Measurements from ENCODE around the gene DDX10. TPM values are rescaled to one million over a fixed set of nuclear protein-coding genes. Genes with fewer than 3 reads are reported as not detected.

Gene DDX10
- total RNA-seq, 2 donors from 2014 or later, result 15.7 to 17.1 TPM

DNA sequence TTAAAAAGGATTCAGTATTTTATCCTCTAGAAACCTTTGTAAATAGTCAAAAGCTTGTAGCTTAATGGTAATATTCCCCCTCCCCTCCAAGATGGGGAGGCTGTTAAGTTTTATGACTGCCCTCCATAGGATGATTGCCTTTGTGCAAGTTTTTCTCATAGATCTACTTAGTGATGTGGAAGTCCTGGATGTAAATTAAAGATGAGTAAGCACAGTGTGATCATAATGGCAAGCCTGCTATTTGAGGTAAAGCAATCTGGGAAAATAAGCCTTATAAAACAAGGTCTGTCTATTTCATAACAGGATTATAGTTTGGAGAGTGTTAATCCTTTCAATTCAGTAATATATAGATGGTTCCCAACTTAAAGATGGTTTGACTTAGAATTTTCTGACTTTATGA, 216.3 kb downstream of the DDX10 start:
- ATAC-seq (no peak), DNase-seq (no peak)
- intact Hi-C loops (cut with DNase I, micrococcal nuclease), result no loop called here

DNA sequence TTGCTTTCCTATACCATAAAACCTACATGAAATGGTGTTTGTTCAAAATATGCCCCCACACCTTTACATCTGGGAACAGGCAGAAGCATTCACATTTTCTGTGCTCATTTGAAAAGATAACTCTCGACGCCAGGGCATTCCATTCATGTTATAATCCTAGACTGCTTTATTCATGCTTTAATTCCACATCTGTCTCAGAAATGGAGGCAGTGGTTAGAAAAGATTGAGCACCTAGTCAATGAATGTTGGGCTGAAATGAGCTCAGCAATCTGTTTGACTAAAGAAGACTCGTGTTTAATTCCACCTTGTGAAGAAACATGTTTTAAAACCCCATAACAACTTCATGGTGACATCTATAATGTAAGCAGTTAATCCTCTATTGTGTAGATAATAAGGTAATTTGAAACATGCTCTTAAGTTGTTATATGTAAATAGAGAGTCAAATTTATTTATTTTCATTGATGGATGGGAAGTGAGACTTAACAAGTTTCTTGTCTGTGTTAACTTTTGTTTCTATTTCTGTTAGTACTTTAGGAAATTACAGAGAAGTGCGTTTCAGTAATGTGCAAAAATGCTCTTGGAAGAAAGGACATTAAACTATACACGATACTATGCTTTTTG, 217.5 kb downstream of the DDX10 start:
- ATAC-seq, result no peak
- no peak for DNase-seq
- intact Hi-C loops (cut with DNase I, micrococcal nuclease), result no loop called here

DNA sequence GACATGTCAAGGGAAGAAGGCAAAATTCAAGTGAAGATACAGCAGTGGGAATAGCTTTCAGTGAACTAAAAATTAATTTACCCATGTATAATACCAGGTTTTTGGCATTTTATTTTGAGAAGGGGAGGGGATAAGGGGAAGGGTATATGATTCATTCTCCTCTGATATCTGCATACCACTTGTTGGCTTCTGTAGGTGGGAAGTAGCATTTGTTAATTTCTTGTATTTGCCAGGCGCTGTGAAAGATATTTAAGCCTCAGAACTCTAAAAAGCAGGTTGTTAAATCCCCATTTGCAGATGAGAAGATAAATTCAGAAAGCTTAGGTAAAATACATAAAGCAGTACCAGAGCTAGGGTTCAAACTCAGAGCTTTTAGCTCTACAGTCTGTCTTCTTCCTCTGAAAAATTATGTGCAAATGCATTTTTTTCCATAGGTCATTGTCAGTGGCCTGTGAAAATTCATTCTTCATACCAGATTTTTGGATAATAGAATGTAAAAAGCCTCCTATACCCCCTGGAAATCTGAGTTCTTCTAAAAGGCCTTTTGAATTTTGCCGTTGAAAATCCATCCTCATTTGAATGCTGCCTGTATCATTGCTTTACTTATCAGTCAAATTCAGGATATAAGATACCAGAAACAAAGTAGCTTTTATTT, 221.3 kb downstream of the DDX10 start:
- intact Hi-C loops (cut with DNase I, micrococcal nuclease), result no loop called here
- no peak for ATAC-seq
- no peak for DNase-seq

DNA sequence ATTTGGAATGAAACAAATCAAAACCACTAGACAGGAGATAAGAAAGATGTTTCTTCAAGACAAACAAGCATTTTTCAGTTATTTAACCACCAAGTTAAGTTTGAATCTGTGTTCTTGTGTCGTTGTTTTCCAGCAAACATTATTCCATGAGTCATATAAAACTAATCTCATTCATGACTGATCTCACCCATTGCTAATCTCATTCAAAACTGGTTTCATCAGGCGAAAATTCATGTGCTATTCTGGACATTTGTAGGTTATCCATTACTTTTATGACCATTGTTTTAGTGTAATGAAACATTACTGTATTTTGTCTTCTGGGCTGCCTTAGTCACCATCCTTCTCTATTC, 221.8 kb downstream of the DDX10 start:
- intact Hi-C loops (cut with DNase I, micrococcal nuclease), result no loop called here
- no peak for ATAC-seq
- no peak for DNase-seq

DNA sequence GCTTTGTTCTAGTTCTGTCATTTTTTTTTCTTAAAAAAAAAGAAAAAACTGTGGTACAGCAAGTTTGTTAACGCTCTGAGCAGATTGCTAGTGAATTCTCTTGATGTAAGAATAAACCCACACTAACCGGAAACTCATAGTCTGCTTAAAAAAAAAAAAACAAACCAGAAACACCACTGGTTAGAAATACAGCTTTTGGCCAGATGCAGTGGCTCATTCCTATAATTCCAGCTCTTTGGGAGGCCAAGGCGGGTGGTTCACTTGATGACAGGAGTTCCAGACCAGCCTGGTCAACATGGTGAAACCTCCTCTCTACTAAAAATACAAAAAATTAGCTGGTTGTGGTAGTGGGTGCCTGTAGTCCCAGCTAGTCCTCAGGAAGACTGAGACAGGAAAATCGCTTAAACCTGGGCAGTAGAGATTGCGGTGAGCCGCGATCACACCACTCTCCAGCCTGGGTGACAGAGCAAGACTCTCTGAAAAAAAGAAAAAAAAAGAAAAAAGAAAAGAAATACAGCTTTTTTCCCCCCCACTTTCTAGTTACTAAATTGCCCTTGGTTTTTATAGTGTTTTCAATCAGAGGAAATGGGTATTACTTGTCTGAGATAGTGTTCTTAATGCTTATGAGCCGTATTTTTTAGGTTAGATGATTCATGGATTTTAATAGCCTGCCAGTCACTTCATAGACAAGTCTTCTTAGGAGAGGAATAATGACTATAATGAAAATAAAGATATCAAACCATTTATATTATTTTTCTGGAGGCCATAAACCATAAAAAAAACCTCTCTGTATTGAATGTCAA, 222.8 kb downstream of the DDX10 start:
- no peak for DNase-seq
- no peak for ATAC-seq
- intact Hi-C loops (cut with DNase I, micrococcal nuclease), result no loop called here

DNA sequence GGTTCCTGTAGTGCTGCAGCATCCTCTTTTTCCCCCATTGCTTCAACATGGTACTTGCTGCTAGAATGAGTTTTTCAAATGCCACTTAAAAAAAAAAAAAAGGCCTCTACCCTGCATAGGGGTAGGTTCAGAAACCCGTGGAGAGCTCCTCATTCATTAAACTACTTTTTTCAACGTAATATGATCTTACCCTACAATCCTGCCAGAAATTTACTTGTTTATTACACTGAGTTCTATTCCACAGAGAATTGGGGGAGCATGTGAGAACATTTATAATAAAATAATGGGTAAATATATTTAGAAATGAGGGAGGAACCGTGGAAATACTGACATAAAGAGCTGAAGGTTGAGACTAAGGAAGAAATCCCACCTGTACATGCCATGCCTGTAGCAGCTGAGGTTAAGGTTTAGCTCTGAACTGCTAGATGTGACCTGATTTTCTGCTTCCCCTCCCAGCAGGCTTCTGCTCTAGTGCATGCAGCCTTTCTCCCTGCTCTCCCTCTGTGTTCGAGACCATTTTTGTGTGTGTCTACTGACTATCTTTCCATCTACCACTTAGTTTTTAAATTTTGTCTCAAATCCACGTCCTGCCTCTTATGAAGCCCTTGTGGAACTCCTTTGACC, 225.7 kb downstream of the DDX10 start:
- DNase-seq (no peak), ATAC-seq (no peak)
- intact Hi-C loops (cut with DNase I, micrococcal nuclease), result no loop called here

DNA sequence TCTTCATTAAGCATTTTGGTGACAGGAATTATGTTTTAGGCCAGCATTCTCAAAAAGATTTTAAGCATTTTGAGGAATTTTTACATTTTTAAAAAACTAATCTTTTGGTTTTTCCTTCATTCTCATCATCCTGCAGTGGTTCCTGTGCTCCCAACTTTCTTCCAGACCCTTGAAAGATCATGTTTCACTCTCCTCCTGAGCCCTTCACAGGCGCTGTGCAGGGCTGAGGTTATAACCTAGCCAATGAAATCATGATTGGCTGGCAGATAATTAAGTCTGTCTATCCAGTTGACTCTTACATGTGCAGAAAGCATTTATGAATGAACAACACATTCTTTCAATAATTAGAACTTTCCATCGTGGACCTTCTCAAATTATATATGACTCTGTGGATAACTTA, 226.3 kb downstream of the DDX10 start:
- intact Hi-C loops (cut with DNase I, micrococcal nuclease), result no loop called here
- DNase-seq, result no peak
- no peak for ATAC-seq

DNA sequence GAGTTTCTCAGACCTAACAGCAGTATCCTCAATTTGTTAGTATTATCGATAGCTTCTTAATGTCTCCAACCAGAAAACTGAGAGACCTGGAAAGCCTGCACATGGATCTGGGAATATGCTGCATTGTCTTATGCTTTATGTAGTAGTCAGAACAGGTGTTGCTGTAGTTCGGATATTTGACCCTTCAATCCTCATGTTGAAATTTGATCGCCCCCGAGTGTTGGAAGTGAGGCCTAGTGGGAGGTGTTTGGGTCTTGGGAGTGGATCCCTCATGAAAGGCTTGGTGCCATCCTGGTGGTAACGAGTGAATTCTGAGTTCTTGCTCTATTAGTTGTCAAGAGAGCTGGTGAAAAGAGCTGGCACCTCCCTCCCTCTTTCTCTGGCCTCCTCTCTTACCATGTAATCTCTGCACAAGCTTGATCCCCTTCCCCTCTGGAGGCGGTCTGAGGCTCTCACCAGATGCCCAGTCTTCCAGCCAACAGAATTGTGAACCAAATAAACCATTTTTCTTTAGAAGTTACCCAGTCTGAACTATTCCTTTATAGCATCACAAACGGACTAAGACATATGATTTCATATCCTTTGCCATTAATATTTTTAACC, 227.1 kb downstream of the DDX10 start:
- no peak for ATAC-seq
- DNase-seq, result no peak

DNA sequence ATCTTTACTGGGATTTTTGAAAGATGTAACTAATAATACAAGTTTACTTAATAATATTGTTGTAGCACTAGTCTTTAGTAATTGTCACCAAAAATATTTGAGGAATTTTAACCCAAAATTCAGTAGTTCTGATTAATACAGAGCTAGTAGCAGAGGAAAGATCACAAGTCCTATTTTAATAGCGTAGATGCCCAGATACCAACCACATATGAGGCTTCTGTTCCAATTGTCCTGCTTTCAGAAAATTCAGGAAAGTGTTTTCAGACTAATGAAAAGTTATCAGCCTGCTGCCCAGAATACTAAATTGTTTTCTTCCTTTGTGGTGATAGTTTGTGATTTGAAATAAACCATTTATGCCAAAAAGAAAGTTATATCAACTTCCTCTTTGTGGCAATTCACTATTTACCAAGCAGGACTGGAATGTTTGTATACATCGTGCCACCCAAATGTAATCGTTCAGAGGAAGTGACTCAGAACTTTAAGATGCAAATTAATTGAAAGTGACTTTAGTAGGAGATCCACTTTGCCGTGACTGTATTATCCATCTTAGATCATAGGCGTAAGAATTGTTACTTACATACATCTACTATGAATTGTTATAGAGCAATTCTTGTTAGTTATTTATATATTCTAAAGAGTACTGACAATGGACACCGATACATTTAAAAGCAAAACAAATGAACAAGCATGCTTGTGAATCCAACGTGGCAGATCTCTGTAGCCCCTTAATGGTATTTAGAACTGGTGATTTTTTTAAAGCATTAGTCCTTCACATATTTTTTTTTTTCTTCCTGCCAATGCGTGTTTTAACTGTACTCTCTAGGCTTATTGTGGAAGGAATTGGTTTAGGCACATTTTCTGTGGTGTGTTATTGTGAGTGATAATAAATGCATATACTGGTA, 231.0 kb downstream of the DDX10 start:
- DNase-seq (no peak), ATAC-seq (no peak)
- intact Hi-C loops (cut with DNase I, micrococcal nuclease), result no loop called here

More for the DNA sequence above, 227.1 kb downstream of the DDX10 start:
- intact Hi-C loops (cut with DNase I, micrococcal nuclease), result no loop called here

DNA sequence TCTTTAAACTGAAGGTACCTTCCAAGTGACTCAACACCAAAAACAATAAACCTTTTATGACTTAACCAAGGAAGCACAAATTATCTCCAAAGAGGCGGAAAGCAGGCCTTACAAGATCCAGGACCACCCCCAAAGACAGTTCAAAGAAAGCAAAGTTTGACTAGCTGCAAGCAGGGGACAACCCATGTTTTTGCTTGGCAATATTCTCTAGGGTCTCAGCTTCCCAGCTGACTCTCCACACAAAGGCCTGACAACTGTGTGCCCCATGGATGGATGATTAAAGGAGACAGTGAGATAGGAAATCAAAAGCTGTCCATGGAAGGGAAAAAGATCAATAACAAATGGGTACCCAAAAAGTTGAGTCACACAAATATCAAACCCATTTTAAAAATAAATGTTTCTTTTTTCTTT, 232.2 kb downstream of the DDX10 start:
- DNase-seq, result no peak

DNA sequence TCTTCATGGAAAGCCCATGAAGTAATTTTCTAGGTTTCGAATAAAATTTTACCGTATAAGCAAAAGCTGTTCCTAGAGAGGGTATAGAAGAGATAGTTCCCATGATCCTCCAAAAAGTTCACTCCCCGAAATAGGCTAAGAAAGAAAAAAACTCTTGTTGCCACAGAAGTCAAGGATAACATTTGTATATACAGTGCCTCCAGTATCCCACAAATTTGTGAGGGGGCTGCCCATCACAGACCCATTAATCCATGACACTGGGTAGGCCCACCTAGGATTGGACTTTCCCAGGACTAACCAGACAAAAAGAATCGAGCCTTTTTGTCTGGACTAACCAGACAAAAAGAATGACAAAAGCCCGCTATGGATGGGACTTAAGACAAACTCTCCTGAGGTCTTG, 233.0 kb downstream of the DDX10 start:
- intact Hi-C loops (cut with DNase I, micrococcal nuclease), result no loop called here

More for the DNA sequence above, 232.2 kb downstream of the DDX10 start:
- ATAC-seq, result no peak
- intact Hi-C loops (cut with DNase I, micrococcal nuclease), result no loop called here

DNA sequence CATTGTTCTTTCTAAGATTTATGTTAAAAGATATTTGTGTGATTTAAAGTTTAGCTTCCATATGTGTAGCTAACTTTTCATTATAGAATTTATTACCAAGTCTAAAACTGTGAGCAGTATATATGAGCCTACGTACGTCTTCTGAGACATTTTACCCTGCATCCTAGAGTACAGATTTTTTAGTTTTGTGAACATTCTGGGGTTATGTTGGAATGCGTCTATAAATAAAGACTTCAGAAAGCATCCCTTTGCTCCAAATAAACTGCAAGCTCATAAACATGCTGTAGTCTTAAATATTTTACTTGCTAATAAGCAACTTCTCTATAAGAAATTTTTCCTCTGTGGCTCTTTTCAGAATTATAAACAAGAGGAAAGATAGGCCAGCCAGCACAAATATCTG, 236.5 kb downstream of the DDX10 start:
- intact Hi-C loops (cut with DNase I, micrococcal nuclease), result no loop called here
- no peak for DNase-seq
- ATAC-seq, result no peak

More for the DNA sequence above, 233.0 kb downstream of the DDX10 start:
- ATAC-seq, result no peak
- DNase-seq, result no peak

DNA sequence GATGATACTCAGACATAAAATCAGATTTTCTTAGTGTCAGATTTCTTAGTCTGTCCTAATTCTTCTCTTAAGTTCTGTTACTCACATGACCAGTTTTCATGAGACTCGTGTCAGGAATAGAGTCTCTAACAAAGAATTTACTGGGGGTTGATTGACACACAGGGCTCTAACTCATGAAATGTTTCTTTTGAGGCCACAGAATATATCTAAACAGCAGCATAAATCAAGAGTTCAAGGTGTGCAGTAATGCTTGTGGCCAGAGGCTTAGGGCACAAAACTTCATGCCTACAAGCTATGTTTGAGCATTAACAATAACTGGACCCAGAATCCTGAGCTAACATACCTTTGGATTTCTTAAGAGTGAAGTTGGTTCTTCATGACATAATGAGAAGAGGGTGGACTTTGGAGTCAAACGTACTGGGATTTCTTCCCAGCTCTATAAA, 237.2 kb downstream of the DDX10 start:
- peak; percentile 65 for ATAC-seq
- DNase-seq, result no peak
- intact Hi-C loops (cut with DNase I, micrococcal nuclease), result no loop called here

DNA sequence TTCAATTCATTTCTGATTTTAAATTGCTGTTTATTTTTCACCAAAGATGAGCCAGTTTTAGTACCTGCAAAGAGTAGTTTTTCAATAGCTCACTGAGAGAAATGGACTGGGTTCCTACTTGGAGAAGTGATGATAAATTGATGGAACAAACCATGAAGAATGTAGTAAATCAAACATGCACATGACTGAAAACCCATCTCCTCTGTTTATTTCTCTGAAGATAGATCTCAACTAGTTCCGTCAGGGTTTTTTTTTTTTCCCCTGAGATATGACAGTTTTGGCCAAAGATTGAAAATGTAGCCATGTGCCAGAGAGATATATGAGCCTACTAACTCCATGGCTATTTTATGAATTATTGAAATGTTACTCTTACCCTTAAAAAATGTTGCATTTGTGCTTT, 239.6 kb downstream of the DDX10 start:
- intact Hi-C loops (cut with DNase I, micrococcal nuclease), result no loop called here
- ATAC-seq (no peak), DNase-seq (no peak)

DNA sequence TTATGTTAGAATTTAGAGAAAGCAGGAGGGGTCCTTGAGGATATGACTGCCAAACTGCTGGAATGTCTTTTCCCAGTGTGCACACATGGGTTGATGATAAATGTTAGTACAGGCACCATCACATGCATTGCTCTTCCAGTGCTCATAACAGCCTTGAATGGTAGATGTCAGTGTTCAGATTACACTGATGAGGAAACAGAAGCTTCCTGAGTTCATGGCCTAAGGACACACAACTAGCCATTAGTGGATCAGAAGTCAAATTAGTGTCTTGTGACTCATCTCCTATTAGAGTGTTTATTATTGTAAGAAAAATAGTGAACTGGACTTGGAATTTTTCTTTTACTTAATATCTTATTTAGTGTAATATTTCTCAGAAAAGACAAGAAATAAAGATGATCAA, 241.5 kb downstream of the DDX10 start:
- DNase-seq, result no peak
- intact Hi-C loops (cut with DNase I, micrococcal nuclease), result no loop called here
- no peak for ATAC-seq

DNA sequence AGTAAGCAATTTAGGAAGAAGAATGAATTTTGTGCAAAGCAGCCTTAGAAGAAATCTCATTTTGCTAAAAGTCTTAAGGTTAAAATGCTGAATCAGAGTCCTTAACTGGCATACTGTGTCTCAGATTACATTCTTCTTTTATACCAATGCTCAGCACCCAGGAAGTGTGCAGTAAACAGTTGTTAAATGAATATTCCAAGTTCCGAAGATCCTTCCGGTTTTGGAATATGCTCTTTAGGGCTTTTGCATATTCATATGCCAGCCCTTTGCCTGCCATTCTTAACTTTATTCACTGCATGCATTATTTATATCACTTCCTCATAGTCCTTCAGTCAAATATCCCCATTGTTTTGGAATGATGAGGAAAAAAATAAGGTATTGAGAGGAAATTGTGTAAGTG, 242.0 kb downstream of the DDX10 start:
- no peak for ATAC-seq
- no peak for DNase-seq
- intact Hi-C loops (cut with DNase I, micrococcal nuclease), result no loop called here

DNA sequence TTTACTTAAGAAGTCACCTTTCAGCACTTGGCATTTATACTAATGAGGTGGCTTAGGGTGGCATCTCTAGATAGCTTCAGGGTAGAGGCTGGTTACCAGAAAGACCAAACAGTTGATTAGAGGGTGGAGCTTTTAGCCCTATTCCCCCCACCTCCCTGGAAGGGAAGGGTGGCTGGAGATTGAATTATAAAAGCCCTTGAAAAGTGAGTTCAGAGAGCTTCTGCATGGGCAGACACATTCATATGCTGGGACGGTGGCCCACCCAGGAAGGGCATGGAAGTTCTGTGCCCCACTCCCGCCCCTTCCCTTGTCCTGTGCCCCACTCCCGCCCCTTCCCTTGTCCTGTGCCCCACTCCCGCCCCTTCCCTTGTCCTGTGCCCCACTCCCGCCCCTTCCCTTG, 244.2 kb downstream of the DDX10 start:
- DNase-seq (no peak), ATAC-seq (no peak)
- intact Hi-C loops (cut with DNase I, micrococcal nuclease), result no loop called here

DNA sequence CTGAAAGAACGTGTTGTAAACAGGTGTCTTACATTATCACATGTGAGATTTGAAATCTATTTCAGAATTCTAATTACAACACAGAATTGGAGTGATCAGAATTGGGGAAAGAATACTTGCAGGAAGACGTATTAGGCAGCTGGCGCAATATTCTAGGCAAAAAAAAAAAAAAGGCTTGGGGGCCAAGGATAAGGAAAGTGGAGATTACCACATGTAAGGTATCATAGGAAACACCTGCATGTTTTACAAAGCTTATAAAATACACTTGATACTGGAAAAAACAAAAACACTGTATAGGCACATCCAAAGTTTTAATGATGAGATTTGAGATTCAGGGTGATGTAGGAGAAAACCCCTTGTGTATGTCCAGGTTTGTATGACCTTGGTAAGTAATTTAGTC, 245.1 kb downstream of the DDX10 start:
- DNase-seq, result no peak
- intact Hi-C loops (cut with DNase I, micrococcal nuclease), result no loop called here
- no peak for ATAC-seq
